ENCODE data around the gene CDKL4. TPM values are rescaled to one million over a fixed set of nuclear protein-coding genes. Genes with fewer than 3 reads are reported as not detected.
"Not testable (repeated sequence)": the region's sequence is repeated elsewhere in the genome, so short reads cannot be mapped to it uniquely, and the experiment has no call there.

Gene CDKL4
- total RNA-seq, 1 donor from 2014 or later, result 0.66 TPM

- no peak for DNase-seq
- intact Hi-C loops (cut with micrococcal nuclease), result no loop called here
- Histone ChIP-seq H3K4me3 (no peak overlapping the region), H3K9me3 (replicated peaks) (no peaks in the 10 kb centered on the region), H3K4me1 (no peaks in the 10 kb centered on the region), H3K27ac (replicated peaks) (no peak overlapping the region), H3K36me3 (no peaks in the 10 kb centered on the region), H3K27me3 (ENCODE audit: low read depth) (no peaks in the 10 kb centered on the region)
- TF ChIP-seq CTCF (IDR thresholded peaks at IDR 0.05; ENCODE audit: borderline replicate concordance), result no peak
Observed at GRCh38 chr2:39178756-39179155, 65.0 kb downstream of the CDKL4 start.

GRCh38 chr2:39176997-39177396 is 66.8 kb downstream of the CDKL4 start:
- DNase-seq, result no peak
- Histone ChIP-seq H3K4me3 (no peak overlapping the region), H3K9me3 (replicated peaks) (no peaks in the 10 kb centered on the region), H3K27me3 (ENCODE audit: low read depth) (no peaks in the 10 kb centered on the region), H3K27ac (replicated peaks) (no peak overlapping the region), H3K4me1 (no peaks in the 10 kb centered on the region), H3K36me3 (no peaks in the 10 kb centered on the region)
- intact Hi-C loops (cut with micrococcal nuclease), result no loop called here
- TF ChIP-seq CTCF (IDR thresholded peaks at IDR 0.05; ENCODE audit: borderline replicate concordance), result no peak

GRCh38 chr2:39175026-39175812 is 68.6 kb downstream of the CDKL4 start:
- no peaks in the 10 kb centered on the region for H3K27me3 ChIP-seq (ENCODE audit: low read depth)
- no peak for DNase-seq
- intact Hi-C loops (cut with micrococcal nuclease), result no loop called here
- no peaks in the 10 kb centered on the region for H3K4me1 ChIP-seq
- no peaks in the 10 kb centered on the region for H3K9me3 ChIP-seq (replicated peaks)
- TF ChIP-seq CTCF (IDR thresholded peaks at IDR 0.05; ENCODE audit: borderline replicate concordance), result no peak
- no peaks in the 10 kb centered on the region for H3K36me3 ChIP-seq
- no peak overlapping the region for H3K4me3 ChIP-seq
- H3K27ac ChIP-seq (replicated peaks), result no peak overlapping the region

- intact Hi-C loops (cut with micrococcal nuclease), result no loop called here
- Histone ChIP-seq H3K27me3 (ENCODE audit: low read depth) (no peaks in the 10 kb centered on the region), H3K36me3 (no peaks in the 10 kb centered on the region), H3K27ac (replicated peaks) (no peak overlapping the region), H3K4me3 (no peak overlapping the region), H3K9me3 (replicated peaks) (no peaks in the 10 kb centered on the region), H3K4me1 (no peaks in the 10 kb centered on the region)
- TF ChIP-seq CTCF (IDR thresholded peaks at IDR 0.05; ENCODE audit: borderline replicate concordance), result no peak
- no peak for DNase-seq
Observed at GRCh38 chr2:39174022-39174421, 69.7 kb downstream of the CDKL4 start.

- H3K36me3 ChIP-seq; H3K27ac ChIP-seq (replicated peaks); H3K27me3 ChIP-seq (ENCODE audit: low read depth); H3K4me1 ChIP-seq; H3K4me3 ChIP-seq; DNase-seq; H3K9me3 ChIP-seq (replicated peaks); intact Hi-C loops (cut with micrococcal nuclease): not testable (repeated sequence)
Observed at GRCh38 chr2:39172047-39172706, 71.6 kb downstream of the CDKL4 start.

GRCh38 chr2:39171621-39172020 is 72.1 kb downstream of the CDKL4 start:
- H3K27ac ChIP-seq (replicated peaks), result no peak overlapping the region
- H3K9me3 ChIP-seq (replicated peaks), result no peaks in the 10 kb centered on the region
- H3K36me3 ChIP-seq, result no peaks in the 10 kb centered on the region
- H3K4me3 ChIP-seq, result no peak overlapping the region
- intact Hi-C loops (cut with micrococcal nuclease), result no loop called here
- H3K4me1 ChIP-seq, result no peaks in the 10 kb centered on the region
- TF ChIP-seq CTCF (IDR thresholded peaks at IDR 0.05; ENCODE audit: borderline replicate concordance), result no peak
- H3K27me3 ChIP-seq (ENCODE audit: low read depth), result no peaks in the 10 kb centered on the region
- DNase-seq, result no peak
